Fibroblast of lung (primary cell): Measurements from ENCODE around the gene PKN3. TPM values are rescaled to one million over a fixed set of nuclear protein-coding genes. Genes with fewer than 3 reads are reported as not detected.
A peak's percentile ranks its signal among the peaks of the same experiment; 100 is the strongest.

ENCODE experiments used
- DNase-seq, 2 donors: peaks; one replicate each; pipeline versions ENCODE4 v3.0.0 to v3.0.0-alpha.2; 2010; ENCODE audit warnings: low read depth in 2 of 2
- H2AFZ ChIP-seq: 2 replicates; pipeline ENCODE4 v1.5.1; 2012; ENCODE audit warnings: low read length, control low read depth, inconsistent platforms
- H3K27ac ChIP-seq: 2 replicates; pipeline ENCODE4 v1.5.1; 2011; ENCODE audit warnings: low read length, control low read depth; ENCODE audit not compliant: insufficient read depth
- H3K27me3 ChIP-seq: 2 replicates; pipeline ENCODE4 v1.5.1; 2011; ENCODE audit warnings: mild to moderate bottlenecking, low read length; ENCODE audit not compliant: control insufficient read depth, insufficient read depth
- H3K36me3 ChIP-seq: 2 replicates; pipeline ENCODE4 v1.5.1; 2011; ENCODE audit warnings: low read length; ENCODE audit not compliant: control insufficient read depth, insufficient read depth
- H3K4me1 ChIP-seq: 2 replicates; pipeline ENCODE4 v1.5.1; 2011; ENCODE audit warnings: low read length; ENCODE audit not compliant: control insufficient read depth, insufficient read depth; ENCODE audit errors: extremely low read depth
- H3K4me2 ChIP-seq: 2 replicates; pipeline ENCODE4 v1.5.1; 2011; ENCODE audit warnings: low read length, control low read depth; ENCODE audit not compliant: insufficient read depth; ENCODE audit errors: extremely low read depth
- H3K4me3 ChIP-seq, 4 experiments: fragments of 200-600 bp in 1 of 4; sonication (generic) in 1 of 4; replicated peaks in 1 of 4; 2 replicates each; pipeline ENCODE4 v1.5.1; 2011 to 2016; ENCODE audit warnings: low read length in 4 of 4, low read depth in 3 of 4, mild to moderate bottlenecking in 3 of 4, control low read depth in 2 of 4, inconsistent platforms in 1 of 4, mixed read lengths in 1 of 4; ENCODE audit not compliant: insufficient read depth in 1 of 4; ENCODE audit errors: control extremely low read depth in 1 of 4
- H3K79me2 ChIP-seq: 2 replicates; pipeline ENCODE4 v1.5.1; 2012; ENCODE audit warnings: mild to moderate bottlenecking, low read length, inconsistent platforms; ENCODE audit not compliant: control insufficient read depth, insufficient read depth
- H3K9ac ChIP-seq: 2 replicates; pipeline ENCODE4 v1.5.1; 2011; ENCODE audit warnings: mild to moderate bottlenecking, low read length, control low read depth; ENCODE audit not compliant: insufficient read depth
- H3K9me3 ChIP-seq: 2 replicates; pipeline ENCODE4 v1.5.1; 2012; ENCODE audit warnings: low read depth, low read length; ENCODE audit not compliant: control insufficient read depth, insufficient read depth
- H4K20me1 ChIP-seq: 2 replicates; pipeline ENCODE4 v1.5.1; 2011; ENCODE audit warnings: low read length; ENCODE audit not compliant: control insufficient read depth, insufficient read depth; ENCODE audit errors: extremely low read depth
- EZH2 ChIP-seq: IDR thresholded peaks from 2 replicates; pipeline ENCODE4 v1.5.1; 2012; ENCODE audit warnings: low read length, control low read depth, mild to moderate bottlenecking; ENCODE audit errors: missing control alignments
- polyA plus RNA-seq, 2 donors: library from polyadenylated mRNA; depleted of rRNA in 1 of 2; stranded (reverse) in 1 of 2; unstranded in 1 of 2; fragments of >200 nt; gene quantifications; 2 replicates each; pipeline ENCODE4 v1.2.1, GENCODE V29; 2011 to 2012; ENCODE audit warnings: missing spikeins in 1 of 2
- total RNA-seq: library from RNA; depleted of rRNA; stranded (reverse); fragments of >200 nt; gene quantifications from 2 replicates; pipeline ENCODE4 v1.2.1, GENCODE V29; 2014
- TF ChIP-seq, protein P1 (sequence below), 2 donors: IDR thresholded peaks in 1 of 2; conservative IDR thresholded peaks in 1 of 2; 1 replicate in 1 of 2; 2 replicates in 1 of 2; pipeline ENCODE4 v1.5.1; 2011 to 2012; ENCODE audit warnings: low read length in 2 of 2, control low read depth in 1 of 2, inconsistent platforms in 1 of 2, low read depth in 1 of 2, mild to moderate bottlenecking in 1 of 2

The PKN3 gene
- total and polyA plus RNA-seq, 2 donors (not counting 1 experiment from before 2014, with no cell fraction given) = 1.7 to 1.8 TPM

DNA sequence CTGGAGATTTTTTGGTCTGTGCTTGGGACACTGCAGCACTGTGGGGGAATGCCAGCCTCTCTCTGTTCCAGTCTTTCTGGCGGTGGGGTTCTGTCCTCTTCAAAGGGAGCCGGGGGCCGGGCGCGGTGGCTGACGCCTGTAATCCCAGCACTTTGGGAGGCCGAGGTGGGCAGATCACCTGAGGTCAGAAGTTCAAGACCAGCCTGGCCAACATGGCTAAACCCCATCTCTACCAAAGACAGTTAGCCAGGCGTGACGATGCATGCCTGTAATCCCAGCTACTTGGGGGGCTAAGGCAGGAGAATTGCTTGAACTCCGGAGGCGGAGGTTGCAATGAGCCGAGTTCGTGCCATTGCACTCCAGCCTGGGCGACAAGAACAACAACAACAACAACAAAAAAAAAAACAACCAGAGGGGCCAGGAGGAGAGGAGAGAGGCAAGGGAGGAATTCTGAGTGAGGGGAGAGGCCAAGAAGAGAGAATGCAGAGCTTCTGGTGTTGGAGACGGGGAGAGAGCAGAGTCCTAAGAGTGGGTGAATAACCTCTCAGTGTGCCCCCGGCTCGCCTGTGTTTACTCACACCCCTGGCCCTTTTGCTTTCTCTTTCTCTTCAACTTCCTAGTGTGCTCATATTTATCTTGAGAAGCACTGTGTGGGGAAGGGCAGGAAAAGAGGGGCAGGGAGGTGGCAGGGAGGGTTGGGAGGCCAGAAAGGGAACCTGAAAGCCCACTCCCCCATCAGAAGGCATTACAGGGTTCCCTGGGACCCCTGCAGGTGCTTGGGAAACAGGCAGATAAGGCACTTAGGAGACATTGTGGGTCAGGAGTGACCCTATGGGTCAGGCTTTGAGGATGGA lies 16.4 kb upstream of the PKN3 start:
- Histone ChIP-seq H3K9ac (no peak overlapping the region), H3K4me2 (peak overlapping the region; percentile 28), H4K20me1 (no peaks in the 10 kb centered on the region)

GRCh38 chr9:128687453-128687852 lies 14.8 kb upstream of the PKN3 start:
- peaks cover 5% of the 10 kb centered on the region for H4K20me1 ChIP-seq
- H2AFZ ChIP-seq = no peak overlapping the region
- peaks cover 28% of the 10 kb centered on the region for H3K79me2 ChIP-seq
- no peaks in the 10 kb centered on the region for H3K9me3 ChIP-seq
- H3K27ac ChIP-seq = no peak overlapping the region
- TF ChIP-seq EZH2 = no peak
- TF ChIP-seq, protein P1, sequence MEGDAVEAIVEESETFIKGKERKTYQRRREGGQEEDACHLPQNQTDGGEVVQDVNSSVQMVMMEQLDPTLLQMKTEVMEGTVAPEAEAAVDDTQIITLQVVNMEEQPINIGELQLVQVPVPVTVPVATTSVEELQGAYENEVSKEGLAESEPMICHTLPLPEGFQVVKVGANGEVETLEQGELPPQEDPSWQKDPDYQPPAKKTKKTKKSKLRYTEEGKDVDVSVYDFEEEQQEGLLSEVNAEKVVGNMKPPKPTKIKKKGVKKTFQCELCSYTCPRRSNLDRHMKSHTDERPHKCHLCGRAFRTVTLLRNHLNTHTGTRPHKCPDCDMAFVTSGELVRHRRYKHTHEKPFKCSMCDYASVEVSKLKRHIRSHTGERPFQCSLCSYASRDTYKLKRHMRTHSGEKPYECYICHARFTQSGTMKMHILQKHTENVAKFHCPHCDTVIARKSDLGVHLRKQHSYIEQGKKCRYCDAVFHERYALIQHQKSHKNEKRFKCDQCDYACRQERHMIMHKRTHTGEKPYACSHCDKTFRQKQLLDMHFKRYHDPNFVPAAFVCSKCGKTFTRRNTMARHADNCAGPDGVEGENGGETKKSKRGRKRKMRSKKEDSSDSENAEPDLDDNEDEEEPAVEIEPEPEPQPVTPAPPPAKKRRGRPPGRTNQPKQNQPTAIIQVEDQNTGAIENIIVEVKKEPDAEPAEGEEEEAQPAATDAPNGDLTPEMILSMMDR (conservative IDR thresholded peaks at IDR 0.05 in 1 of 2, IDR thresholded peaks at IDR 0.05 in 1 of 2; ENCODE audit: low read depth in 1 of 2, low read length in 2 of 2) = no peak
- H3K27me3 ChIP-seq = no peaks in the 10 kb centered on the region
- H3K4me2 ChIP-seq = no peak overlapping the region
- H3K4me1 ChIP-seq = peaks cover 12% of the 10 kb centered on the region
- H3K9ac ChIP-seq = no peak overlapping the region
- H3K4me3 ChIP-seq = no peak overlapping the region
- peaks cover 2% of the 10 kb centered on the region for H3K36me3 ChIP-seq
- DNase-seq = no peak

More for the DNA sequence above, 16.4 kb upstream of the PKN3 start:
- DNase-seq = peak in 1 of 2 donors; percentile 26
- Histone ChIP-seq H3K36me3 (no peaks in the 10 kb centered on the region), H3K27me3 (no peaks in the 10 kb centered on the region), H3K79me2 (peaks cover 12% of the 10 kb centered on the region), H3K9me3 (no peaks in the 10 kb centered on the region), H2AFZ (peak overlapping the region; percentile 14), H3K4me1 (peaks cover 12% of the 10 kb centered on the region), H3K4me3 (peak overlapping the region in 2 of 4 experiments; percentile 14 to 19), H3K27ac (peak overlapping the region; percentile 9)
- no peak for TF ChIP-seq EZH2
- TF ChIP-seq, protein P1 (conservative IDR thresholded peaks at IDR 0.05 in 1 of 2, IDR thresholded peaks at IDR 0.05 in 1 of 2; ENCODE audit: low read depth in 1 of 2, low read length in 2 of 2) = no peak

DNA sequence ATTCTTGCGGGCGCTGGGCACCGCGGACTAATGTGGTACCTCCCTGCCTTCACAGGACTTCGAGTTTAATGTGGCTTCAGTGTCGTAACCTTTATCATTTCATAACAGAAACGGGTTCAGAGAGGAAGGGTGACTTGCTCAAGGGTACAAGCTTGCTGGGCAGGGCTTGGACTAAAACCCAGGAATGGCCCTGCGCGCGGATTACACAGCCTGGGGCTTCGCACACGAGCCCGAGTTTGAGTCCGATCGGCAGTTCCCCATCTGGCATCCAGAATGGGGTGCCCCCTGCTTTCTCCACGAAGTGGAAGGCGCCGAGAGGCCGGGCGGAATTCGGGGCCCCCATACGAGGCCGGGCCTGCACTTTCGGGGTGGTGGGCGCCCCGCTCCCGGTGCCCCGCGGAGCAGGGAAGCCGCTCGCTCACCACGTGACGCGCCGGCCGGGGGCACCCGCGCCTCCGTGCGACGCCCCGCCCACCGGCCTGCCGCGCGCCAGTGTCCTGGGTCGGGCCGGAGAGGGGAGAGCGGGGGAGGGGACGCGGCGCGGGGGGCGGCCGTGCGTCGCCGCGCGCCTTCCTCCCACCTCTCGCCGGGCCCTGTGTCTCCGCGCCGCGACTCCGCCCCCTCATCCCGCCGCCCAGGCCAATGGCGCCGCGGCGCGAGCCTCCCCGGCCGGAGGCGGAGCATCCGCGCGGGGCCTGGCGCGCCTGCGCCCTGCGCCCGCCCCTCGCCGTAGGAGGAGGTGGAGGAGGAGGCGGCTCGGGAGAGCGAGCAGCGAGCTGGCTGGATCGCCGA lies 13.6 kb upstream of the PKN3 start, which contains the start of gene SET:
Gene SET, plus strand, starts transcription at position 722 of the 792 bp plus-strand sequence. CDS start 361 bp downstream, outside the sequence.
- peak within 1 kb of the TSS; percentile 39 for H3K4me2 ChIP-seq
- TF ChIP-seq EZH2 = no peak
- TF ChIP-seq, protein P1 (conservative IDR thresholded peaks at IDR 0.05 in 1 of 2, IDR thresholded peaks at IDR 0.05 in 1 of 2; ENCODE audit: low read depth in 1 of 2, low read length in 2 of 2) = no peak
- no peaks in the 10 kb centered on the region for H3K9me3 ChIP-seq
- peak within 1 kb of the TSS; percentile 44 for H2AFZ ChIP-seq
- peak within 1 kb of the TSS; percentile 74 for H3K27ac ChIP-seq
- H3K27me3 ChIP-seq = no peaks in the 10 kb centered on the region
- peak within 1 kb of the TSS; percentile 83 to 97 (median 92) for H3K4me3 ChIP-seq
- H3K79me2 ChIP-seq = peaks cover 35% of the 10 kb centered on the region
- peak; percentile 87 to 91 for DNase-seq
- H4K20me1 ChIP-seq = peaks cover 5% of the 10 kb centered on the region
- H3K4me1 ChIP-seq = peaks cover 12% of the 10 kb centered on the region
- H3K9ac ChIP-seq = peak within 1 kb of the TSS; percentile 73
- peaks cover 2% of the 10 kb centered on the region for H3K36me3 ChIP-seq
